ENCODE measurements around the gene IRF9.

IRF9 gene

DNA sequence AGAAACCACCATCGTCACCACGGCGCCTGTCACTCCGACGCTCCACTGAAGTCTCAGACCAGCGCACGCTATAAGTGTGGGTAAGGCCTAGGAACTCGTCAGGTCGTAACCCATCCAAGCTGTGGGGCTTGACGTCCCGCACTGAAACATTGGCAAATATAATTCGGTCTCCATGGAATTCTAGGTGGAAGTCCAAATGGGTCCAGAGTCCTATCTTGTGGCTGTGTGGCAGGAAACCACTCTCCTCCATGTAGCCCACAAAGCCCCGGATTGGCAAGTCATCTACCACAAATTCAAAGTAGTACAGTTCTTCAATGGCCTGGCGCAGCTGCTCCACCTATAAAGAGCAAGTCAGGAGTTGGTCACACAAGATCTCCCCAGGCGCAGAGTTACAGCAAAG is 31.9 kb downstream of the IRF9 start:
- no peak for DNase-seq (ENCODE audit: low read depth in 2 of 2)
- no peak overlapping the region for H3K4me3 ChIP-seq (replicated peaks in 1 of 2; ENCODE audit: low read depth in 2 of 2, low read length in 2 of 2)
- TF ChIP-seq, protein P1, sequence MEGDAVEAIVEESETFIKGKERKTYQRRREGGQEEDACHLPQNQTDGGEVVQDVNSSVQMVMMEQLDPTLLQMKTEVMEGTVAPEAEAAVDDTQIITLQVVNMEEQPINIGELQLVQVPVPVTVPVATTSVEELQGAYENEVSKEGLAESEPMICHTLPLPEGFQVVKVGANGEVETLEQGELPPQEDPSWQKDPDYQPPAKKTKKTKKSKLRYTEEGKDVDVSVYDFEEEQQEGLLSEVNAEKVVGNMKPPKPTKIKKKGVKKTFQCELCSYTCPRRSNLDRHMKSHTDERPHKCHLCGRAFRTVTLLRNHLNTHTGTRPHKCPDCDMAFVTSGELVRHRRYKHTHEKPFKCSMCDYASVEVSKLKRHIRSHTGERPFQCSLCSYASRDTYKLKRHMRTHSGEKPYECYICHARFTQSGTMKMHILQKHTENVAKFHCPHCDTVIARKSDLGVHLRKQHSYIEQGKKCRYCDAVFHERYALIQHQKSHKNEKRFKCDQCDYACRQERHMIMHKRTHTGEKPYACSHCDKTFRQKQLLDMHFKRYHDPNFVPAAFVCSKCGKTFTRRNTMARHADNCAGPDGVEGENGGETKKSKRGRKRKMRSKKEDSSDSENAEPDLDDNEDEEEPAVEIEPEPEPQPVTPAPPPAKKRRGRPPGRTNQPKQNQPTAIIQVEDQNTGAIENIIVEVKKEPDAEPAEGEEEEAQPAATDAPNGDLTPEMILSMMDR (IDR thresholded peaks at IDR 0.05; ENCODE audit: low read depth, low read length) = no peak

DNA sequence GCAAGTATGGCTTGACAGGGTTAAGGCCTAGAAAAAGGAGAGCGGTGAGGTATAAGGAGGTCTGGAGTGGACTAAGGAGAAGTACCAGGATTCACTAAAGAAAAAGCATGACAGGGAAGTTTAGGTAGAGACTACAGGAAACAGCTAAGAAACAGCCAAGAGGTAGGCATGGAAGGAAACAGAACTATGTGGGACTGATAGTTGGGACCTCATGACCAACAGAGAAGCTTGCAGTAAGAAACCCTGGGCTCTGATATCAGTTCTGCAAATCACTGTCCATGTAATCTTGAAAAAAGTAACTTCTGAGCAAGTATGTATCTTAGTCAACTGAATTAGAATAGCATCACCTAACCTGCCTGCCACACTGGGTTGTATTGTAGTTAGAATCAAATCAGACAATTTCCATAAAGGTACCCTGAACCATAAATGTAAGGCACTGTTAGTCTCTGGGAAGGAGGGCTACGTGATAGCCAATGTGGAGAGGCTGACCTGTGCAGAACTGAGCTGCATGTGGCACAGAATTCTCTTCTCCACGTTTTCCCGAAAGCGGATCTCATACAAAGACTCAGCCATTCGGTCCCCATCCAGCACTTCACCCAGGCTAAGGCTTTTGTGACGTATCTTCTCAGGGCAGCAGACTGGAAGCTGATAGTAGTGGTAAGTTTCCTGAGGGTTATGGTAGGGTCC is 33.3 kb downstream of the IRF9 start:
- TF ChIP-seq, protein P1 (IDR thresholded peaks at IDR 0.05; ENCODE audit: low read depth, low read length) = no peak
- peak overlapping the region; percentile 84 to 93 for H3K4me3 ChIP-seq (replicated peaks in 1 of 2; ENCODE audit: low read depth in 2 of 2, low read length in 2 of 2)
- DNase-seq (ENCODE audit: low read depth in 2 of 2) = no peak

DNA sequence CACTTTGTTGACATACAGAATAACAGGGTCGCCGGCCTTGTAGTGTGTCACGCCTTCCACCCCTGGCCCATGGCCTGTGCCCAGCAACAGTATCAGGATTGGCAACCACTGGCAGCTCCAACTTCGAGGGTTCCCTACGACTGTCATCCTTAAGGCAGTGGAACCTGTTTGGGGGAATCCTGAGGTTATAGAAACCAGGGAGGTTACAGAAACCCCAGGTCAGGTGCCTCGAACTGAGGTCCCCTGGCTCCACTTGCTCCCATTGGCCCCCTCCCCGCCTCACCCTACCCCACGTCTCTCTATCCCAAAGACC is 33.8 kb downstream of the IRF9 start:
- peak overlapping the region; percentile 84 to 93 for H3K4me3 ChIP-seq (replicated peaks in 1 of 2; ENCODE audit: low read depth in 2 of 2, low read length in 2 of 2)
- TF ChIP-seq, protein P1 (IDR thresholded peaks at IDR 0.05; ENCODE audit: low read depth, low read length) = no peak
- DNase-seq (ENCODE audit: low read depth in 2 of 2) = no peak

DNA sequence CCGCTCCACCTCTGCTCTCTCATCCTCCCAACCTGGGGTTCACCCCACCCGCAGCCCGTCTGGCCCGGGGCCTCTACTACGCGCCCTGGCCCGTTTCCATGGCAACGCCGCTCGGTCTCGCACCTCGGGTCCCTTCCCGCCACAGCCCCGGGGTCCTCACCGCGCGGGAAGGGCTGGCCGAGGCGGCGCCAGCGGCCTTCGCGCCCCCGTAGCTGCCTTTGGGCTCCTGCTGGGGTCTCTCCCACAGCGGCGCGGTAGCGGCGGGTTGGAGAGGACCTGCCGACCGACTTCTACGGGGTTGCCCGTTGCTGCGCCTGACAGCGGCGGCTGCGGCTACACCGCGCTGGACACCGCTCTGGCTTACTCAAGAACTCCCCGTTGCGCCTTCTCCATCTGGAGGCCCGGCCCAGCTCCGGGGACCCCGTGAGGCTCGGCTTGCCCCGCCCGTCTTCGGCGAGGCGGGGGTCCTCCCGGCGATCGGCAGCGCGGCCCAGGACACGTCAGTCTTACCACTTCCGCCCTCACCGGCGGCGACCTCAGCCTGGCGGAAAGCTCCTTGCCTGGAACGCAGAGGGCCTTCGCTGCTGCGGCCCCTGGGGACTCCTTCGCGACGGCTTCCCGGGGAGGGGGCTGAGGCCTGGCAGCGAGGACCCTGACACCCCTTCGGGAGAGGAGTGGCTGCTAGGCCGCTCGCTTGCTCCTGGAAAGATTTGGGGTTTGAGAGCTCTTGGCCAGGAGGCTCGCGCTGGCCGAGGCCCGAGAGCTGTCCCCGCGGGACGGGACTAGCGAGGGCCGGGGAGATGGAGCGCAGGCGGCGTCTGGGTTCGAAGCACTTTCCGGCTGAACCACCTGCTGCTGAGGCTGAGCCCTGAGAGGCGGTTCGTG is 34.4 kb downstream of the IRF9 start, which contains the start of gene TM9SF1:
Gene TM9SF1, minus strand, starts transcription at position 256 of the 885 bp plus-strand sequence. CDS start 422 bp downstream, outside the sequence.
- H3K4me3 ChIP-seq (replicated peaks in 1 of 2; ENCODE audit: low read depth in 2 of 2, low read length in 2 of 2) = peak within 1 kb of the TSS; percentile 84 to 93
- DNase-seq (ENCODE audit: low read depth in 2 of 2) = peak; percentile 89 to 92
- TF ChIP-seq, protein P1 (IDR thresholded peaks at IDR 0.05; ENCODE audit: low read depth, low read length) = no peak

DNA sequence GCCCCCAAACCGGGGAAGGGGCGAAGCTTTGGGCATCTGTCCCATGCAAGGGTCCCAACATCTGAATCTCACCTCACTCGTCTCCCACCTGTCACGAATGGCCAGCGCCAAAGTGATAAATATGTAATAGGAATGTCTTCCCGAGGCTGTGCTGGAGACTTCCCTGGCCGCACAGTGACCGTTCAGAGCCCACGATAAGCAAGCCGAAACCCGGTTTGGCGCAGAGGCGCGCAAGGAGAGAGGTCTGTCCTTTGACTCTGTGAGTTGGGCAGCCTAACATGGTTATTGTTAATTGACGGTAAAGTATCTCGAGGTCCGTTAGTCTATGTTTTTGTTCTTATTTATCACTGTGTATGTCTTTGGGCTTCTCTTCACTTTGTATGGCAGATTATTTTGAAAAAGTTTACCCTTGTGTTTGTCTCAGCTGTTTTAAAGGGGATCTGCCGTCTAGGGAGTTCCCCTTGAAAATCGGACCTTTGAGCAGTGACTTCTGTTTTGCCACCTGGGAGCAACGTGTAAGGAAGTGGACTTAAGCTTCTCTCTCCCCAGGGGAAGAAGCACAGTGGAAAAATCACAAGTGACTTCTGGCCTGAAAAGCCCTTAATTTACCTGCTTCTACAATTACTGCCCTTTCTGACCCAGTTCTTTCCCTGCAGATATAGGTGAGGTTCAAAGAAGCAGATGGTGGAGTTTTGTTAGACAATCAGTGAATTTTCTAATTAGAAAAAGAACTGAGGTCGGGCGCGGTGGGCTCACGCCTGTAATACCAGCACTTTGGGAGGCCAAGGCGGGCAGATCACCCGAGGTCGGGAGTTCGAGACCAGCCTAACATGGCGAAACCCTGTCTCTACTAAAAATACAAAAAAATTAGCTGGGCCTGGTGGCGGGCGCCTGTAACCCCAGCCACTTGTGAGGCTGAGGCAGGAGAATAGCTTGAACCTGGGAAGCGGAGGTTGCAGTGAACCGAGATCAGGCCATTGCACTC is 35.3 kb downstream of the IRF9 start:
- TF ChIP-seq, protein P1 (IDR thresholded peaks at IDR 0.05; ENCODE audit: low read depth, low read length) = no peak
- peak; percentile 27 to 35 for DNase-seq (ENCODE audit: low read depth in 2 of 2)
- H3K4me3 ChIP-seq (replicated peaks in 1 of 2; ENCODE audit: low read depth in 2 of 2, low read length in 2 of 2) = peak overlapping the region; percentile 84 to 93

DNA sequence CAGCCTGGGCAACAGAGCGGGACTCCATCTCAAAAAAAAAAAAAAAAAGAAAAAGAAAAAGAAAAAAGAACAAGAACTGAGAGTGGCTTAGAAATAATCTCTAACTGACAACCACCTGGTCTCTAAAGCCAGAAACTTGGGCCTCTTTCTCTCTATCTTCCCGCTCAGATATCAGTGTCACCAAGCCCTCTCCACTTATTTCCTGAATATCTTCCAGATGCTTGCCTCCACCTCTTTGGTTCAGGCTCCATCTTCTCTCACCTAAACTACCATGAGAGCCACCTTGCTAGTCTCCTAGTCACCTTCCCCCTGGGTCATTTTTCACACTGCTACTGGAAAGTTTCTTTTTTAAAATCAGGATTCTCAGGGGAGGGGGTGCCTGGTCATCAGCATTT is 36.0 kb downstream of the IRF9 start:
- H3K4me3 ChIP-seq (replicated peaks in 1 of 2; ENCODE audit: low read depth in 2 of 2, low read length in 2 of 2) = no peak overlapping the region
- no peak for DNase-seq (ENCODE audit: low read depth in 2 of 2)
- TF ChIP-seq, protein P1 (IDR thresholded peaks at IDR 0.05; ENCODE audit: low read depth, low read length) = no peak

Measured in cardiac fibroblast (primary cell).